Spinal cord (tissue), 10 donors: ENCODE measurements around the gene TRIO. TPM values are rescaled to one million over a fixed set of nuclear protein-coding genes. Genes with fewer than 3 reads are reported as not detected.
A peak's percentile ranks its signal among the peaks of the same experiment; 100 is the strongest.

Source experiments
- DNase-seq, 6 donors: peaks; one replicate each; pipeline versions ENCODE4 v3.0.0 to v3.0.0-alpha.2; 2013 to 2015; ENCODE audit warnings: low spot score in 6 of 6, low read depth in 4 of 6
- H3K27ac ChIP-seq: one replicate; pipeline ENCODE4 v1.5.1; 2013; ENCODE audit warnings: low read depth, low read length, control low read depth
- H3K27me3 ChIP-seq: one replicate; pipeline ENCODE4 v1.6.1; 2013; ENCODE audit warnings: low read length; ENCODE audit not compliant: control insufficient read depth, insufficient read depth
- H3K36me3 ChIP-seq: one replicate; pipeline ENCODE4 v1.6.1; 2013; ENCODE audit warnings: low read length; ENCODE audit not compliant: control insufficient read depth, insufficient read depth
- H3K4me1 ChIP-seq: one replicate; pipeline ENCODE4 v1.6.1; 2013; ENCODE audit warnings: low read length; ENCODE audit not compliant: control insufficient read depth, insufficient read depth
- H3K4me3 ChIP-seq: one replicate; pipeline ENCODE4 v1.5.1; 2013; ENCODE audit warnings: low read depth, low read length, control low read depth
- H3K9me3 ChIP-seq: one replicate; pipeline ENCODE4 v1.6.1; 2013; ENCODE audit warnings: low read length; ENCODE audit not compliant: control insufficient read depth, insufficient read depth
- WGBS: methylation state at CpG from one replicate; pipeline ENCODE4 v1.1.5; 2013; ENCODE audit warnings: missing lambda C conversion rate; ENCODE audit not compliant: insufficient coverage; 5-methylcytosine and 5-hydroxymethylcytosine counted together
- polyA plus RNA-seq, 2 donors: library from polyadenylated mRNA; unstranded; fragments of 120-200 nt; gene quantifications; one replicate each; pipeline ENCODE4 v1.2.1, GENCODE V29; 2013; ENCODE audit not compliant: insufficient read length in 2 of 2
- total RNA-seq, 2 donors: library from RNA; depleted of rRNA in 1 of 2; stranded (reverse); fragments of 120-200 nt in 1 of 2; fragments of >200 nt in 1 of 2; gene quantifications; one replicate each; pipeline versions ENCODE4 v1.2.3 to v1.2.4, GENCODE V29; 2013 to 2014
- donor health status: healthy.

TRIO gene
- total and polyA plus RNA-seq, 4 donors = 175 to 253 (median 240) TPM

DNA sequence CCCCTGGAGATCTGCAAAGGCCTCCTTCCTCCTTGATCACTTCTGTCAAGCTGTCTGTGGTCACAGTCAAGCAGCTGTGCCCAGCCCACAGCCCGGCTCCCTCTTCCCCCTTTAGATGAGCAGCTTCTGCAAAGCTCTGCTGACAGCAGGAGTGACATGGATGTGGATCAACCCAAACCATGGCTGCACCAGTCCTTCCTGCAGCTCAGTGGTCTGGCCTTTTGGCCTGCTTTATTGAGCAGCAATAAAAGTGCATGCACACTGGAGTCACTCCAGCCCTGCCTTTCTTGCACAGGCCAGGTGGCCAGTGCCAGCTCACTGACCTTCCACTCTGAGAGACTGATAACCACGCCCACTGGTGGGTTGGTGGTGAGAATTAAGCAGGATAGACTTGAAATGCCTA lies 347.2 kb downstream of the TRIO start:
- Histone ChIP-seq H3K4me1 (peaks cover 20% of the 10 kb centered on the region), H3K4me3 (no peak overlapping the region), H3K27me3 (no peaks in the 10 kb centered on the region), H3K36me3 (peaks cover 75% of the 10 kb centered on the region), H3K27ac (no peak overlapping the region), H3K9me3 (no peaks in the 10 kb centered on the region)
- no peak for DNase-seq
- WGBS = 56% methylated on average over 1 of the region's 2 CpGs

DNA sequence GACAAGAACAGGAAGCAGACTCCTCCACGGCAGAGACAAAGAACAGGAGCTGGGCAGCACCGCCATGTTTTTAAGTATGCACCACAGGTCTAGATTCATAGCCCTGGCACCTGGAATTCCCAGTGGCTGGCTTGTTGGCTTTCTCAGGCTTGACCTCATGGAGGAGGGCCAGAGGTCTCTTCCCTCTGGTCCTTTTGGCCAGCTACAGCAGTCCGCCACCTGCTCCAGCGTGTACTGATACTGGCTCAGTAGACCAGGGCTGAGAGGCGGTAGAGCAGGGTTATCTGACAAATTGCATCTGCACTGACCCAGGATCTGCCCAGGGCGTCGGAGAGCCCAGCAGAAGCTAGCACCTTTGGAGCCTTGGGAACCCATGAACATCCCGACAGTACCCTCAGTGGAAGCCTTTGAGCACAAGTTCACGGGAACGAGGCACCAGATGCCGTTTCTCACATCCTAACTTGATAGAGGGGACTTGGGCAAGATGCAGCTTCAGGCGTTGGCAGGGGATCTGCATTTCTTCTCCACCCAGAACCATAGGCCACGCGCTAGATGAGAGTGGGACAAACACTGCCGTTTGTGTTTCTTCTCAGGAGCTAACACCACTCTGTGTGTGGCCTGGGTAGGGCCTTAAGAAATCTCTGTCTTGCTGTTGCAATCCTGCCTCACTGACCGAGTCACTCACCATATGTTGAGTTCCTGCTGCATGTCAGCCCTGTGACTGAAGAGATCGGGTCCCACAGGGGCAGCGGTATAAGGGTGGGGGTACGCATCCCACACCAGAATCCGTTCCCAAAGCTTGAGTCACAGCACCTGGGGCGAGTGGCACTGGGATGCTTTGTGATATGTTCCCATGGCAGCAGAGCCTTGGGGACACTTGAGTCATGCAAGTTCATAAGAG lies 348.1 kb downstream of the TRIO start:
- no peak for DNase-seq
- H3K27ac ChIP-seq = no peak overlapping the region
- no peaks in the 10 kb centered on the region for H3K9me3 ChIP-seq
- no peaks in the 10 kb centered on the region for H3K27me3 ChIP-seq
- 82% methylated on average over 14 of the region's 21 CpGs for WGBS
- H3K4me3 ChIP-seq = no peak overlapping the region
- peaks cover 20% of the 10 kb centered on the region for H3K4me1 ChIP-seq
- H3K36me3 ChIP-seq = peaks cover 69% of the 10 kb centered on the region

DNA sequence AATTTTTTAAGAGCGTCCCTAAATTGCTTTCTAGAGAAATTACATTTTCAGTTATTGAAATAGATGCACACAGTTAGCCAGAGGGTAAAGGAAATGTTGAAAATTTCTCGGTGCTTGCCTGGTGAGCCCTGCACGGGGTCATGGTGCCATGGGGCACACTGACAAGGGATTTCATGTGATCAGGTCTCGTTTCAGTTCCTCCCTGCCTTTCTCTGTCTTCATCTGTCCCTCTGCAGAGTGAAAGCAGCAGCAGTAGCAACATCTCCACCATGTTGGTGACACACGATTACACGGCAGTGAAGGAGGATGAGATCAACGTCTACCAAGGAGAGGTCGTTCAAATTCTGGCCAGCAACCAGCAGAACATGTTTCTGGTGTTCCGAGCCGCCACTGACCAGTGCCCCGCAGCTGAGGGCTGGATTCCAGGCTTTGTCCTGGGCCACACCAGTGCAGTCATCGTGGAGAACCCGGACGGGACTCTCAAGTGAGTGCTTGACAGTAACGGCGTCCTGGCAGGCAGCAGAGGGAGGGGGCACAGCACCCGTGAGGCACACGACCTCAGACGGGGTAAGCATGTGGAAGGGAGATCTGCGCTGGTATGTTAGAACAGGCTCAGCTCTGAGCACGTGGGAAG lies 349.3 kb downstream of the TRIO start:
- H3K4me3 ChIP-seq = no peak overlapping the region
- H3K27ac ChIP-seq = no peak overlapping the region
- DNase-seq = no peak
- WGBS = 76% methylated on average over 18 of the region's 21 CpGs
- H3K9me3 ChIP-seq = no peaks in the 10 kb centered on the region
- H3K4me1 ChIP-seq = peaks cover 16% of the 10 kb centered on the region
- no peaks in the 10 kb centered on the region for H3K27me3 ChIP-seq
- H3K36me3 ChIP-seq = peaks cover 64% of the 10 kb centered on the region

DNA sequence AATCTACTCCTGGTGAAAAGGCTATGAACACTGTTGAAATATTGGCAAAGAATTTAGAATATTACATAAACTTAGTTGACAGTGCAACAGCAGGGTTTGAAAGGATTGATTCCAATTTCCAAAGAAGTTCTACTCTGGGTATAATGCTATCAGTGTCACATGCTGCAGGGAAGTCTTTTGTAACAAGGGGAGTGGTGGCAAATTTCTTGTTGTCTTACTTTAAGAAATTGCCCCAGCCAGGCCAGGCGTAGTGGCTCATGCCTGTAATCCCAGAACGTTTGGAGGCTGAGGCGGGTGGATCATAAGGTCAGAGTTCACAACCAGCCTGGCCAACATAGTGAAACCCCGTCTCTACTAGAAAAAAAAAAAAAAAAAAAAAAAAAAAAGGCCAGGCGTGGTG lies 352.2 kb downstream of the TRIO start:
- Histone ChIP-seq H3K36me3 (peaks cover 61% of the 10 kb centered on the region), H3K4me1 (peaks cover 21% of the 10 kb centered on the region)

DNA sequence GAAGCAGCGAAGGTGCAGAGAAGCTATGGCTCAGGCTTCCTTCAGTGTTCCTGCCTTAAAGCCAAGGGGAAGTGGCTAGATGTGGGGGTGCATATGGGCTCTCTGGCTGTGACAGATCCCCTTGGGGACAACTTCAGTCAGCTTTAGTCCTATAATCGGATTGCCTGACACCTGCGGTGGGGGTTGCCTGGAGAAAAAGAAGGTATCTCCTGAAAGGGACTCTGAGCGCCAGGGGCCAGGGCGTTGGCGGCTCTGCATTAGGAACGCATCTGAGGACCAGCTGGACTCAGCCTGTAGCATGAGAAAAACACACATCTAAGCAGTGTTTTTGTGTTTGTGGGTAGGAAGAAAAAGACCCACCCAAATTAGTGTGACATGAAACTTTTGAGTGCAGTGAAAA lies 354.2 kb downstream of the TRIO start:
- no peak overlapping the region for H3K4me3 ChIP-seq
- no peak overlapping the region for H3K27ac ChIP-seq
- no peak for DNase-seq

More for the DNA sequence above, 352.2 kb downstream of the TRIO start:
- no CpG with 5 or more reads among the region's 5 CpGs for WGBS
- Histone ChIP-seq H3K4me3 (no peak overlapping the region), H3K27me3 (no peaks in the 10 kb centered on the region), H3K9me3 (no peaks in the 10 kb centered on the region), H3K27ac (no peak overlapping the region)
- DNase-seq = no peak

DNA sequence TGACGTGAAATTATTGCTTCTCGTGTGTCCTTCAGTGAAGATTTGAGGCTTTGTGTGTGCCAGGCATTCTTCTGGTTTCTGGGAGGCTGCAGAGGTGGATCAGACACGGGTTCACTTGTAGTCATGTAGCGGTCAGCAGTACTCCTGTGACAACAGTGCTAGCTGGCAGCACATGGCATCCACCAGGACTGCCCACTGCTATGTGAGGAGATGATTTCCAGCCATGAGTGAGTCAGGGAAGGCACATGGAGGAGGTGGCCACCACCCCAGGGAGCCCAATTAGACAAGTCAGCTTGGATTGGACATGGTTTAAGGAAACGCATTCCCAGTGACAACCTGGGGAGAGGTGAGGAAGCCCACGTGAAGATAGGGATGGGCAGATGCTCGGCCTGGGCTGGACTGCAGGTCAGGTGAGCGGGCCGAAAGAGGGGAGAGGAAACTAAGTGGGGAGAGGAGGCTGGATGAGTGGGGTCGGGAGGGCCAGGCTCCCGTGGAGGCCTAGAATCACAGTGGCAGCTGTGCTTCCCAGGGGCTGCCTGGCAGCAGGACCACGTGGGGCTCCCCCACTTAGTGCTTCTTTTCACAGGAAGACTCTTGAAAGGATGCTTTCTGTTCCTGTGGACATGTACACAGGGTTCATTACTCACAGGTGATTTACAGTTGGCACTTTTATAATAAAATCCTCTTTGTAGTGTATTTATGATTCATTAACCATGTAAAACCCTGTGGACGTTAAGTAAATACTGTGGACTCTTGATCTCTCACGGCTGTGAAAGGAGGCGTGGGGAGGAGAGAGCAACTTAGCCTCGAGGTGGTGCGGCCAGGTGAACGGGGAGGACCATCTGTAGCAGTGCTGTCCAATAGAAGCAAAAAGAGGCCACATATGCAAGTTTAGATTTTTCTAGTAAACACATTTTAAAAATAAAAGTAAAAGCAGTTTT lies 358.5 kb downstream of the TRIO start:
- no peak overlapping the region for H3K4me3 ChIP-seq
- no peak for DNase-seq
- WGBS = 62% methylated on average over 13 of the region's 18 CpGs
- H3K36me3 ChIP-seq = peaks cover 84% of the 10 kb centered on the region
- peak overlapping the region; percentile 3 for H3K27ac ChIP-seq
- H3K4me1 ChIP-seq = peaks cover 27% of the 10 kb centered on the region
- H3K9me3 ChIP-seq = no peaks in the 10 kb centered on the region
- H3K27me3 ChIP-seq = no peaks in the 10 kb centered on the region

More for the DNA sequence above, 354.2 kb downstream of the TRIO start:
- H3K9me3 ChIP-seq = no peaks in the 10 kb centered on the region
- H3K27me3 ChIP-seq = no peaks in the 10 kb centered on the region
- H3K4me1 ChIP-seq = peaks cover 25% of the 10 kb centered on the region
- H3K36me3 ChIP-seq = peaks cover 61% of the 10 kb centered on the region
- WGBS = 88% methylated on average over 7 of the region's 7 CpGs

DNA sequence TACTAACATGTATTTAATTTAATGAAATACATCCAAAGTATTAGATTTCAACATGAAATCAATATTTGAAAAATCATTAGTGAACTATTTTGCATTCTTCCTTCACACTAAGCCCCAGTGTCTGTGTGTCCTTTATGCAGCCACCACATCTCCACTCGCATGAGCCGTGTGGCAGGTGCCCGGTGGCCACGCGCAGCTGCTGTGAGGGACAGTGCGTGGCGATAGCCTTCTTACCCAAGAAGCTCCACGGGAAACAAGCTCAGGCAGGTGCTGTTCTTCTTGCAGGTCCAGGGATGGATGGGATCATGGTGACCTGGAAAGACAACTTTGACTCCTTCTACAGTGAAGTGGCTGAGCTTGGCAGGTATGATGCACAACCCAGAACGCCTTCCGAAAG lies 359.1 kb downstream of the TRIO start:
- no peak for DNase-seq
- WGBS = 64% methylated on average over 10 of the region's 10 CpGs
- H3K27ac ChIP-seq = peak overlapping the region; percentile 3
- no peaks in the 10 kb centered on the region for H3K27me3 ChIP-seq
- H3K4me3 ChIP-seq = no peak overlapping the region
- peaks cover 85% of the 10 kb centered on the region for H3K36me3 ChIP-seq
- no peaks in the 10 kb centered on the region for H3K9me3 ChIP-seq
- H3K4me1 ChIP-seq = peaks cover 27% of the 10 kb centered on the region

DNA sequence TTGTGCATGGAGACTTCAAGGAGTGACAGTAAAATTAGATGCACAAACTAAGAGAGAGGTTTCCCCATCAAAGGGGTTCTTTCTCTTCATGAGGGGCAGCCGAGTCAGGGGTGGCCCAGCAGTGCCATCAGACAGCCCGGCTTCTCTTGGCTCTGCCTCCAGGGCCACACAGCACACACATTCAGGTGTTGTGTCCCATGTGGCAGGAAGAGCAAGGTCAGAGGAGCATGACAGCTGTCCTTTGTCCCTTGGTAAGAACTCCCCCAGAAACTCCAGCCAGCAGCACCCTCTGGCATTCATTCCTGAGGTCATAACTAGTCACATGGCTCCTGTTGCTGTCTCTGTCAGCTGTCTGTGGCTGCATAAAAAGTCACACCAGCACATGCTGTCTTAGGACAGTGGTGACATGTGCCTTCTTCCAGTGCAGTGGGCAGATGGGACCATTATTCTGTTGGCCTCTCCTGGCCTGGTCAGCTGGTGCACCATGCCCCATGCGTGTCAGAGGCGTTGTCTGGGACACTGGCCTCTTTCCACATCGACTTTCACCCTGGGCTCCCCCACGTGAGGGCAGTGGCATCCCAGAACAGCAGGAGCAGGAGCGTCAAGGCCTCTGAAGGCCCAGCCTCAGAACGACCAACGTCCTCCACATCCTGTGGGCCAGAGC lies 360.0 kb downstream of the TRIO start:
- H3K4me3 ChIP-seq = no peak overlapping the region

More for the DNA sequence above, 360.0 kb downstream of the TRIO start:
- peaks cover 27% of the 10 kb centered on the region for H3K4me1 ChIP-seq
- 69% methylated on average over 9 of the region's 9 CpGs for WGBS
- DNase-seq = no peak
- H3K27me3 ChIP-seq = no peaks in the 10 kb centered on the region
- H3K36me3 ChIP-seq = peaks cover 87% of the 10 kb centered on the region
- no peak overlapping the region for H3K27ac ChIP-seq
- H3K9me3 ChIP-seq = no peaks in the 10 kb centered on the region
